ENCODE data around the gene SLC25A29. TPM values are rescaled to one million over a fixed set of nuclear protein-coding genes. Genes with fewer than 3 reads are reported as not detected.

SLC25A29 gene
- total and polyA plus RNA-seq, 2 of the 13 experiments (the other 11 are each of a cell fraction or from before 2014, with no cell fraction given): 12.2 to 17.2 TPM

GRCh38 chr14:100330388-100330931, 24.2 kb upstream of the SLC25A29 start:
- Histone ChIP-seq H4K20me1 (ENCODE audit: insufficient read depth, low read length) (no peaks in the 10 kb centered on the region), H3K79me2 (ENCODE audit: insufficient read depth, low read length) (no peaks in the 10 kb centered on the region), H3K4me1 (ENCODE audit: insufficient read depth, low read length) (peaks cover 38% of the 10 kb centered on the region), H3K27ac (ENCODE audit: extremely low read length, insufficient read depth, low read length) (no peak overlapping the region), H3K27me3 (ENCODE audit: control insufficient read depth in 1 of 2, insufficient read depth in 2 of 2, low read length in 2 of 2) (no peaks in the 10 kb centered on the region; a peak in 1 of 5 replicates), H3K4me2 (ENCODE audit: low read depth, low read length) (no peak overlapping the region), H3K4me3 (replicated peaks in 1 of 3; ENCODE audit: insufficient read depth in 1 of 3, low read depth in 2 of 3, low read length in 3 of 3) (no peak overlapping the region), H3K36me3 (replicated peaks in 1 of 2; ENCODE audit: control insufficient read depth in 1 of 2, insufficient read depth in 2 of 2, low read length in 2 of 2) (peaks cover 1 to 6% of the 10 kb centered on the region in 2 experiments; a peak in 2 of 5 replicates), H3K9me3 (ENCODE audit: low read length) (no peaks in the 10 kb centered on the region), H3K9ac (ENCODE audit: insufficient read depth, low read depth, low read length) (no peak overlapping the region), H2AFZ (ENCODE audit: low read length) (no peak overlapping the region)
- DNase-seq (ENCODE audit: low spot score): no peak
- POLR2A ChIA-PET: interaction anchor here (0.9 to 1.0 kb wide), 3 partner anchors 13 to 45 kb away, joined by 3 read pairs; a partner anchor contains a TSS
- CTCF ChIA-PET (ENCODE audit: low intra/inter-chr PET ratio, low total read pairs): no interaction called here
- TF ChIP-seq ZBTB33 (CRISPR knock-in tag; IDR thresholded peaks at IDR 0.05) (peak; percentile 15; the same call in 1 of the 2 replicates), ZMYM3 (CRISPR knock-in tag; IDR thresholded peaks at IDR 0.05) (no peak), ZNF234 (CRISPR knock-in tag; conservative IDR thresholded peaks at IDR 0.05) (no peak), STAT5B (CRISPR knock-in tag; IDR thresholded peaks at IDR 0.05) (no peak), NBN (conservative IDR thresholded peaks at IDR 0.05) (no peak), THRA (CRISPR knock-in tag; IDR thresholded peaks at IDR 0.05; ENCODE audit: borderline replicate concordance) (no peak), ZUFSP (CRISPR knock-in tag; IDR thresholded peaks at IDR 0.05; ENCODE audit: borderline replicate concordance) (no peak)
- intact Hi-C loops (cut with micrococcal nuclease; ENCODE audit: unreplicated experiment) (no loop called here), in situ Hi-C loops (cut with HindIII; ENCODE audit: extremely low pct_ligation_motif_present, low pct_unique_long_range_greater_than_20kb) (no loop called here)
- ATAC-seq: peak; percentile 1; the same call in 1 of the 3 replicates
- 52% methylated on average over 3 of the region's 13 CpGs for WGBS (ENCODE audit: low lambda C conversion rate)
- no peak for FAIRE-seq
- no TSS peak for BruUV-seq (replicated peaks)
